ENCODE measurements around the gene TIE1. TPM values are rescaled to one million over a fixed set of nuclear protein-coding genes. Genes with fewer than 3 reads are reported as not detected.
A peak's percentile ranks its signal among the peaks of the same experiment; 100 is the strongest.

The TIE1 gene
- total and polyA plus RNA-seq, 7 donors = 8.2 to 29.7 (median 10.9) TPM

DNA sequence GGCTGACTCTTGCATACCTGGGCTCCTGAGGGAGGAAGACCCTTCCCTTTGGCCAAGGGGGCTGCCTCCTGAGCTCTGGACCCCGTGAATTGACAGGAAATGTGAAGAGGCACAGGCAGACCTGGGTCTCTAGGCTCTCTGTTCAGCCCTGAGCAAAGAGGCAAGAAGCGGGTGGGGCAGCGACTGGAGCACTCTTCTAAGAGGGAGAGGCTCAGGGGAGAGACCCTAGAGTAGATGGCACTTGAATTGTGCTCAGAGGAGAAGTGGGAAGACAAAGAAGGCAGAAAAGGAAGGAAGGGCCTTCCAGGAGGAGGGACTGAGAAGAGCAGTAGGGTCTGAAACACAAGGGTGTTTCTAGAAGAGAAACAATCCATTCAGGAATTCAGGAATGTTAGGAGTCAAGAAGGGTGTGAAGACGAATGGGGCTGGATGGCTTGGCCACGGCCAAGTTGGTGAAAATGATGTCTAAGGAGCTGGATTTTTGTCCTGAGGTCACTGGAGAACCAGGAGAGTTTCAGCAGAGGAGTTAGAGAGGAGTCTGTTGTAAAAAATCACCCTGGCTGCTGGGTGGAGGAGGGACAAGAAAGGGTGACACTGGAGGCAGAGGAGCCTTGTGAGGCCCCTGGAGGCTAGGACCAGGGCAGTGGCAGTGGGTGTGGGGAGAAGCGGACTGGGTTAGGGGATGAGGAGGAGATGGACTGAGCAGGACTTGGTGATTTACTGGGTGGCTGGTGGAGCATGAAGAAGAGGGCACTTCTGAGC, 5.3 kb downstream of the TIE1 start:
- H3K4me1 ChIP-seq = no peaks in the 10 kb centered on the region
- TF ChIP-seq, protein P1, sequence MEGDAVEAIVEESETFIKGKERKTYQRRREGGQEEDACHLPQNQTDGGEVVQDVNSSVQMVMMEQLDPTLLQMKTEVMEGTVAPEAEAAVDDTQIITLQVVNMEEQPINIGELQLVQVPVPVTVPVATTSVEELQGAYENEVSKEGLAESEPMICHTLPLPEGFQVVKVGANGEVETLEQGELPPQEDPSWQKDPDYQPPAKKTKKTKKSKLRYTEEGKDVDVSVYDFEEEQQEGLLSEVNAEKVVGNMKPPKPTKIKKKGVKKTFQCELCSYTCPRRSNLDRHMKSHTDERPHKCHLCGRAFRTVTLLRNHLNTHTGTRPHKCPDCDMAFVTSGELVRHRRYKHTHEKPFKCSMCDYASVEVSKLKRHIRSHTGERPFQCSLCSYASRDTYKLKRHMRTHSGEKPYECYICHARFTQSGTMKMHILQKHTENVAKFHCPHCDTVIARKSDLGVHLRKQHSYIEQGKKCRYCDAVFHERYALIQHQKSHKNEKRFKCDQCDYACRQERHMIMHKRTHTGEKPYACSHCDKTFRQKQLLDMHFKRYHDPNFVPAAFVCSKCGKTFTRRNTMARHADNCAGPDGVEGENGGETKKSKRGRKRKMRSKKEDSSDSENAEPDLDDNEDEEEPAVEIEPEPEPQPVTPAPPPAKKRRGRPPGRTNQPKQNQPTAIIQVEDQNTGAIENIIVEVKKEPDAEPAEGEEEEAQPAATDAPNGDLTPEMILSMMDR (IDR thresholded peaks at IDR 0.05) = no peak
- H3K9me3 ChIP-seq = no peaks in the 10 kb centered on the region
- no peak overlapping the region for H3K4me3 ChIP-seq
- intact Hi-C loops (cut with DNase I) = no loop called here
- DNase-seq = no peak
- no peaks in the 10 kb centered on the region for H3K27me3 ChIP-seq (ENCODE audit: insufficient read depth in 3 of 3, low read length in 2 of 3)
- no peak overlapping the region for H3K27ac ChIP-seq
- no peaks in the 10 kb centered on the region for H3K36me3 ChIP-seq (ENCODE audit: insufficient read depth in 1 of 2, low read depth in 1 of 2)
- no peak for ATAC-seq
- WGBS, 3 donors = 73 to 77% (median 75%) methylated on average over 6 of the region's 6 CpGs

DNA sequence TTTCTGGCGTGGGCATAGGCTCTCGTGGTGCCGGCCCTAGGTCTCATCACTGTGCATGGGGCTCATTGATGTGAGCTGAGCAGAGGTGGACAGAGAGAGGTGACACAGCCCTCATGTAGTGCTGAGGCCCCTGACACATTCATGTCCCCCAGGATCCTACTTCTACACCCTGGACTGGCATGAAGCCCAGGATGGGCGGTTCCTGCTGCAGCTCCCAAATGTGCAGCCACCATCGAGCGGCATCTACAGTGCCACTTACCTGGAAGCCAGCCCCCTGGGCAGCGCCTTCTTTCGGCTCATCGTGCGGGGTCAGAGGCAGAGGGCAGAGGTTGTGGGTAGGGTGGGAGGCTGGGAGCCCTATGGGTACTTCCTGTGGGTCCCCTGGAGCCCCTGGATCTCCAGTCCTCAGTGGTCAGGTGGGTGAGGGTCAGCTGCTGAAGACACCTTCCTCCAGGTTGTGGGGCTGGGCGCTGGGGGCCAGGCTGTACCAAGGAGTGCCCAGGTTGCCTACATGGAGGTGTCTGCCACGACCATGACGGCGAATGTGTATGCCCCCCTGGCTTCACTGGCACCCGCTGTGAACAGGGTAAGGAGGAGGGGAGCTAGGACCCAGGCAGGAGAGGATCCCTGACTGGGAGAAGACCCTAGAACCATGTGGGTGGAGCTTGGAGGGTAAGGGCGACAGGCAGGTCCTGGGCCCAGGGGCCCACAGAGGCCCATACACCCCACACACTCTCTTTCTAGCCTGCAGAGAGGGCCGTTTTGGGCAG, 6.1 kb downstream of the TIE1 start:
- Histone ChIP-seq H3K4me3 (no peak overlapping the region), H3K4me1 (no peaks in the 10 kb centered on the region), H3K36me3 (ENCODE audit: insufficient read depth in 1 of 2, low read depth in 1 of 2) (no peaks in the 10 kb centered on the region), H3K27me3 (ENCODE audit: insufficient read depth in 3 of 3, low read length in 2 of 3) (no peaks in the 10 kb centered on the region), H3K27ac (no peak overlapping the region), H3K9me3 (no peaks in the 10 kb centered on the region)
- intact Hi-C loops (cut with DNase I) = no loop called here
- WGBS, 3 donors = 83 to 86% (median 83%) methylated on average over 17 of the region's 17 CpGs
- TF ChIP-seq, protein P1 (IDR thresholded peaks at IDR 0.05) = no peak
- no peak for DNase-seq
- no peak for ATAC-seq

DNA sequence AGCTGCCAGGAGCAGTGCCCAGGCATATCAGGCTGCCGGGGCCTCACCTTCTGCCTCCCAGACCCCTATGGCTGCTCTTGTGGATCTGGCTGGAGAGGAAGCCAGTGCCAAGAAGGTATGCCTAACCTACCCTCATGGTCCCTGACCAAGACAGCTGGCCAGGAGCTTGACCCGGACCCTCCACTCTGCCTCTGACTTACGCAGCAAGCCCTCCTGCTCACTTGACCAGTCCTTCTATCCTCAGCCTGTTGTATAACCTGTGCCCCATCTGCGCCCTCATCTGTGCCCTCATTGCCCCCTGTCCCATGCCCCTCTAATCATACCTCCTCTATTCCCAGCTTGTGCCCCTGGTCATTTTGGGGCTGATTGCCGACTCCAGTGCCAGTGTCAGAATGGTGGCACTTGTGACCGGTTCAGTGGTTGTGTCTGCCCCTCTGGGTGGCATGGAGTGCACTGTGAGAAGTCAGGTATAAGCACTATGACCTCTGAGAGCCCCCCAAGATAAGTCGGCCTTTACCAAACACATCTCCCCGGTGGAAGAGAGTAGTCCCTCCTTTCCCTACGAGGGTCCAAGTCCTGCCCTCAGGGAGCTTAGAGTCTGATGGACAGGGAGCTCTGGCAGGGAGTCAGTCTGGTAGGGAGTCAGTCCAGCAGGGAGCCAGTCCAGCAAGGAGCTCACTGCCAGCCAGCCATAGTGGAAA, 6.8 kb downstream of the TIE1 start:
- intact Hi-C loops (cut with DNase I) = no loop called here
- Histone ChIP-seq H3K27me3 (ENCODE audit: insufficient read depth in 3 of 3, low read length in 2 of 3) (no peaks in the 10 kb centered on the region), H3K4me1 (no peaks in the 10 kb centered on the region), H3K36me3 (ENCODE audit: insufficient read depth in 1 of 2, low read depth in 1 of 2) (no peaks in the 10 kb centered on the region), H3K9me3 (no peaks in the 10 kb centered on the region), H3K27ac (no peak overlapping the region), H3K4me3 (no peak overlapping the region)
- ATAC-seq = no peak
- TF ChIP-seq, protein P1 (IDR thresholded peaks at IDR 0.05) = no peak
- WGBS, 3 donors = 89 to 95% (median 89%) methylated on average over 9 of the region's 9 CpGs
- no peak for DNase-seq

DNA sequence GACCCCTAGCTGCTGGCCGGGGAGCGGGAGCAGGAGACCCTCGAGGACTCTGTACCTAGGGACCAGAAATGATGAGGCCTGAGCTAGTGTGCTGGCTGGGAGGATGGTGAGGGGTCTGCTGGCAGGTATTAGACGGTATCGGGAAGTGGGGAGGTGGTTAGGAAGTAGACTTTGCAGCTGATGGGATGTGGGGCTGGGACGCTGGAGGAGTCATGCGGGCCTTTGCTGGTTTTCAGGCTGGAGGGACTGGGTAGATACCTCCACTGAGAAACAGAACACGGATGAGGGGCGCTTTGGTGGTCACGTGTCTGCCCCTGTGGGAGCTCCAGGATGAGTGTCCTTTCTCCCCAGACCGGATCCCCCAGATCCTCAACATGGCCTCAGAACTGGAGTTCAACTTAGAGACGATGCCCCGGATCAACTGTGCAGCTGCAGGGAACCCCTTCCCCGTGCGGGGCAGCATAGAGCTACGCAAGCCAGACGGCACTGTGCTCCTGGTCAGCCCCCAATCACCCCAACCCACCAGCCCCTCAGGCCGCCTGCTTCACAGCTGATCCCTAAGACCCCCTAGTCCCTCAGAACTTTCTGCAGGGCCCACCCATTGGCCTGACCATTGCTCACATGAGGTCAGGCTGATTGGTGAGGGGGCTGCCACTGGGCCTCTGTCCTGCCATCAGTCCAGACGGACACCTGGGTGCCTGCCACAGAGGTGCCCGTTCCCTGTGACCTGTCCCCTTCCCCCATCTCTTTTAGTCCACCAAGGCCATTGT, 8.0 kb downstream of the TIE1 start:
- 84 to 92% (median 90%) methylated on average over 20 of the region's 20 CpGs for WGBS, 3 donors
- no peak for ATAC-seq
- no peaks in the 10 kb centered on the region for H3K36me3 ChIP-seq (ENCODE audit: insufficient read depth in 1 of 2, low read depth in 1 of 2)

More for the DNA sequence above, 8.0 kb downstream of the TIE1 start:
- no peaks in the 10 kb centered on the region for H3K4me1 ChIP-seq
- H3K9me3 ChIP-seq = no peaks in the 10 kb centered on the region
- intact Hi-C loops (cut with DNase I) = no loop called here
- no peak overlapping the region for H3K4me3 ChIP-seq
- H3K27ac ChIP-seq = no peak overlapping the region
- TF ChIP-seq, protein P1 (IDR thresholded peaks at IDR 0.05) = no peak
- DNase-seq = peak in 1 of 2 donors; percentile 19
- H3K27me3 ChIP-seq (ENCODE audit: insufficient read depth in 3 of 3, low read length in 2 of 3) = no peaks in the 10 kb centered on the region

All from psoas muscle (tissue), 8 donors.